ELF-1 (cell line): ENCODE measurements around the gene FIBIN.
A peak's percentile ranks its signal among the peaks of the same experiment; 100 is the strongest.

Source experiments
- DNase-seq: peaks from one replicate; pipeline ENCODE4 v3.0.0-alpha.2; 2016; ENCODE audit warnings: low read depth, low spot score

Gene FIBIN

GRCh38 chr11:27022659-27023251 is 28.8 kb downstream of the FIBIN start:
- no peak for DNase-seq

DNA sequence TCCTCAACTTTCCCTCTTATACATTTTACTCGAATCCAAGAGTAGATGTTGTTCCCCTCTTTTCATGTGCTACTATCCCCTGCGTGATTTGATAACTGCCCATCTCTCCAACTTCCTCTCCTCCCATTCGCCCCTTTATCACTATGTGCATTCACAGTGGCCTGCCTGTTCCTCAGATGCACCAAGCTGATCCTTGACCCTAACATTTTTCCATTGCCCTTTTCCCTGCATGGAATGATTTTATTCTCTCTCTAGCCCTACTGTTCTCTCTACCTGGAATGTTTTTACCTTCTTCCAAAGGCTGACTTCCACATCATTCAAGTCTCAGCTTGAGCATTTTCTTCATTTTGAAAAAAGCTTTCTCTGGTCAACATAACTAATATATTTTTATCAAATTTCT is 31.0 kb downstream of the FIBIN start:
- no peak for DNase-seq

GRCh38 chr11:27025312-27025955 is 31.5 kb downstream of the FIBIN start:
- DNase-seq = no peak

DNA sequence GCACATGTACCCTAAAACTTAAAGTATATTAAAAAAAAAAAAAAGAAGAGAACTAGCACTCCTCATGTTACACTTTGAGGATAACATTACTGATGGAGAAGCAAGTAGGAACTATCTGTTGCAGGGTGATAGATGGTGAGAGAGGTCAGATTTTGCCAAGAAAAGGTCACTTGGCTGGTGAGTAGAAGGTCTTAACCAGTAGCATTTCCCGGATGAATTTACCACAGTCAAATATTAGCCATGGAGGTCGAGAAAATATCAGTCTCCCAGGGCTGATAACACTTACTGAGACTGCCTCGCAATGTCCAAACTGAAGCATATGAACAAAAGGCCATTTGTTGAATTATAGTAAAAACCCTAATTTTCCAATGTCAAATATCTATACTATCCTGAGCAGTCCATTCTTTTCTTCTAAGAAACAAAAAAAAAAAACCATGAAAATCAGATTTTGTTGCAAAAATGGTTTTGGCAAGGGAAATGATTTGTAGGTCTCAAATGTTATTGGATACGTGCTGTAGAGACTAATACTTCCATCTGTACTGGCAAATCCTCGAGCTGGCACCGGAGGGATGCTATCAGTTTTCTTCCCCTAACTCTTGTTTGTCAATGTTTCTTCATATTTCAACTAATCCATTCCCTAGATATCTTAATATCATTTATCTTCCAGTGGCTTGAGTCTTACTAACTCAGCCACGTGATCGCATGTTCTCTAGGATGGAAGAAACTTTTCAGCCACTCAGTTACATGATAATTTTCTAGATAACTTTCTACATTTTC is 32.2 kb downstream of the FIBIN start:
- DNase-seq = no peak

DNA sequence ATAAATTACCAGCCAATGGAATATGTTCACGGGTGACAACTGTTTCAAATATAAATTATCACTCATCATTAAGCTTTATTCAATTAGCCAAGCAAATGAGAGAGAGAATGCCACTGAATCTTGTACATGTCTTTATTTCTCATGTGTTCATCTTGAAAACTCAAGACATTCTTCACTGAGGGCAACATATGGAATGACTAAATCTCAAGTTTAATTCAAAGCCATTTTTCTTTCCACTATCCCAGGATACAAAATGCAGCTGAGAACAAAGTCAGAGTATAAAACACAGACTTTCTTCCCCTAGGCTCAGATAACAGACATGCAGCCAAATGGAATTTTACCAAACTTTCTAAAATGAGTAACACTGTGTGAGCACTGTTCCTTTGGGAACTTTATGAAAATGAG is 34.7 kb downstream of the FIBIN start:
- DNase-seq = no peak

DNA sequence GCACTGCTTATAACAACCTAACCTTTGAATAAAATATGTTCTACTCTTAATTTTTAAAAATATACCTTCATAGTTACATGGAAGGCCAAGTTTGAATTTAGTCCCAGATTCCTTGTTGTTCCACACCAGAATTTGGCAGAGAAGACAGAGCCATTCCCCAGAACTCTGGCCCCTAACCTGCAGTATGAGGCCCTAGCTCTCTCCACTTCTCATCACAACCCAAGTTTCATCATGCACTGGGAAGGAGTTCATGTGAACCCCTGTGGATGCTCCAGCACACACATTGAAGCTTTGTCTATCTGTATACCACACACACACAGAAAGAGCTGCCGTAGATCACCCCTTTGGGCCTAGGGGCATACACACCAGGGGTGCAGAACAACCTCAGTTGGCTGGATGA is 36.1 kb downstream of the FIBIN start:
- no peak for DNase-seq

- DNase-seq = no peak
These were observed 37.8 kb downstream of the FIBIN start for GRCh38 chr11:27031754-27032153.

DNA sequence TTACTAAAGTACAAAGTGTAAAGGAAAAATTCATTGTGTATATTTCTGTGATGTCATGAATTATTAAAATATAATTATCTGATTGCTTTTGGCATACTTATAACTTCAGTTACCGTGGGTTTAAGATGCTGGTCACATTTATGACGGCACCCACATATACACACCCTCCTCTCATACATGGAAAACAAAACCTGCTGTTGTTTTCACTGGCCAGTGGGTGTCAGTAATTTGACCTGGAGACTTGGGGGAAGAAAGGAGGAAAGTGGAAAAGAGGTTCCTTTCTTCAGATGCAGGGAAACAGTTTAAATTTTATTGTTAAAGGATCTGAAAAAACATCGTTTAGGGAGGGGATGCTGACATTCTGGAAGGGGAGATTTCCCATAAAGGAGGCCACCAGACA is 46.0 kb downstream of the FIBIN start:
- DNase-seq = no peak

DNA sequence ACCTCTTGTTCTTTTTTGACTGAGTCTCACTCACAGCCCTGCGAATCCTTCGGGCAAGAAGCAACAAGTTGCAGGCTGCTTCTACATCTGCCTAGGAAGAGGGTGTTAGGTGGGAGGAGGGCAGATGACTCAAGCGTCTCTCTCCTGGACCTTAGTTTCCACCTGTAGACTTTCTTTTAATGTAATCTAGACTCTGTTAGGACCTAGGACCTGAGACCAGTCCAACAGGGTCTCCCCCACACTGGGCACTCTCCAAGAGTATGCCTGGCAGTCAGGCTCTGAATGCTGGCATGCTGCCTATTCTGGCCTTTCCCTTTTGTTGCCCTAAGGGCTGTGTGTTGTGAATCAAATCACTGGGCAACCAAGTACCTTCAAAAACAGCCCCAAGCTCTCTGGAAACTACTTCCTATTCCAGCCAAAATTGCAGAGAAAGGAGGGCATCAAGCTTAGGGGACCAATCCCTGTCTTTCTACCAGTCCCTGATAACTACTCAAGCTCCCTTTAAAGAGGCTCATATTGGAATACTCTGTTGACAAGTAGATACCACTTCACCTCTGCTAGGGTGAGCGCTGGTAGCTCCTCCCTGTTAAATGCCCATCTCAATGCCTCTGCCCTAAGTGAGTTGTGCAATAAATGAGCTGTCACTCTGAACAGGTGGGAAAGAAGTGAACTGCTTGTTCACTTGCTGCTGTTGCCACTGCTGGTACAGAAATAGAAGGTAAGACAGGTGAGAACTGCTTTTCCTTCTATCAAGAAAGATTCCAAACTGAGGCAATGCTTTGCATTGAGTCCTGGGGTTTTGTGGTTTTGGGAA is 46.6 kb downstream of the FIBIN start, which contains the start of gene BBOX1:
TSS of gene BBOX1 (plus strand) at position 514 of the 814 bp plus-strand sequence. CDS start 14,616 bp downstream, outside the sequence.
- DNase-seq = peak; percentile 30

DNA sequence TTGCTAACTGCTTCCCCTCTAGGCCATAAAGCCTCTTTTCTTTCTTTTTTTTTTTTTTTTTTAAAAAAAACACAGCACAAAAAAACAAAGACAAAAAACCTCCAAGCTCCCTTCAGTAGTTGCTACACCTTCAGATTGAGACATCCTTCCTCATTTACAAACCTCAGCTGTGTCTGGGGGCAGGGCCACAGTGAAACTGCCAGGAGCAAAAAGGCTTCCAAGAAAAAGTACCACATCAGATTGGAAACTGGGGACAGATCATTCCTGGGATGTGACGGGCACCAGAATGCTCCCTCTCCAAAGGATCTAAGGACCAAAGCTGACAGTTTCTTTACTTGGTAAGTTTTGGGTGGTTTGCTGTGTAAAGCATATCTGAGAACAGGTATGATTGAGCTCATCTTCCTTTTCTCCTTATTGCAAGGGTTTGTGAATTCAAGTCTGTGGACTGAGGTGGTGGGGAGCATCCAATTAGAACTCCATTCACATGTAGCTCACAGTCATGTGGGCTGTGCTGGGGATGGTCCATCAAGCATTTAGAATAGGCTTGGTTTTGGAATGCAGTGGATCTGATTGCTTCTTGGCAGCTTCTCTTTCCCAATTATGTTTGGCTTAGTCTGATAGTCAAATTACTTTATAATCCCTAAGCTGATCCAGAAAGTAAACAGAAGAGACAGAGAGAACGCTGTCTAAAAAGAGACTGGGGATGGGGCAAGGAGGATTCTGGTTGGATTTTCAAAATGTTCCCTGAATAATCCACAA is 47.4 kb downstream of the FIBIN start:
- no peak for DNase-seq
